Duodenal mucosa (tissue), 2 donors: Measurements from ENCODE around the gene CORO2B.

ENCODE experiments used
- H3K27ac ChIP-seq: one replicate; pipeline ENCODE4 v1.7.0; 2013; ENCODE audit warnings: low read depth, low read length
- H3K27me3 ChIP-seq, 2 donors: one replicate each; pipeline ENCODE4 v1.7.0; 2013; ENCODE audit warnings: low read length in 2 of 2, control low read depth in 1 of 2; ENCODE audit not compliant: insufficient read depth in 2 of 2, control insufficient read depth in 1 of 2
- H3K36me3 ChIP-seq, 2 donors: one replicate each; pipeline ENCODE4 v1.7.0; 2013; ENCODE audit warnings: low read length in 2 of 2, control low read depth in 1 of 2; ENCODE audit not compliant: insufficient read depth in 2 of 2, control insufficient read depth in 1 of 2
- H3K4me1 ChIP-seq, 2 donors: one replicate each; pipeline ENCODE4 v1.7.0; 2013; ENCODE audit warnings: low read length in 2 of 2, control low read depth in 1 of 2; ENCODE audit not compliant: insufficient read depth in 2 of 2, control insufficient read depth in 1 of 2
- H3K4me3 ChIP-seq, 2 donors: one replicate each; pipeline ENCODE4 v1.7.0; 2013; ENCODE audit warnings: low read length in 2 of 2, low read depth in 1 of 2
- H3K9ac ChIP-seq, 2 donors: one replicate each; pipeline ENCODE4 v1.7.0; 2013; ENCODE audit warnings: low read length in 2 of 2, low read depth in 1 of 2
- H3K9me3 ChIP-seq, 2 donors: one replicate each; pipeline ENCODE4 v1.7.0; 2013; ENCODE audit warnings: low read length in 2 of 2, control low read depth in 1 of 2; ENCODE audit not compliant: control insufficient read depth in 1 of 2

The CORO2B gene

DNA sequence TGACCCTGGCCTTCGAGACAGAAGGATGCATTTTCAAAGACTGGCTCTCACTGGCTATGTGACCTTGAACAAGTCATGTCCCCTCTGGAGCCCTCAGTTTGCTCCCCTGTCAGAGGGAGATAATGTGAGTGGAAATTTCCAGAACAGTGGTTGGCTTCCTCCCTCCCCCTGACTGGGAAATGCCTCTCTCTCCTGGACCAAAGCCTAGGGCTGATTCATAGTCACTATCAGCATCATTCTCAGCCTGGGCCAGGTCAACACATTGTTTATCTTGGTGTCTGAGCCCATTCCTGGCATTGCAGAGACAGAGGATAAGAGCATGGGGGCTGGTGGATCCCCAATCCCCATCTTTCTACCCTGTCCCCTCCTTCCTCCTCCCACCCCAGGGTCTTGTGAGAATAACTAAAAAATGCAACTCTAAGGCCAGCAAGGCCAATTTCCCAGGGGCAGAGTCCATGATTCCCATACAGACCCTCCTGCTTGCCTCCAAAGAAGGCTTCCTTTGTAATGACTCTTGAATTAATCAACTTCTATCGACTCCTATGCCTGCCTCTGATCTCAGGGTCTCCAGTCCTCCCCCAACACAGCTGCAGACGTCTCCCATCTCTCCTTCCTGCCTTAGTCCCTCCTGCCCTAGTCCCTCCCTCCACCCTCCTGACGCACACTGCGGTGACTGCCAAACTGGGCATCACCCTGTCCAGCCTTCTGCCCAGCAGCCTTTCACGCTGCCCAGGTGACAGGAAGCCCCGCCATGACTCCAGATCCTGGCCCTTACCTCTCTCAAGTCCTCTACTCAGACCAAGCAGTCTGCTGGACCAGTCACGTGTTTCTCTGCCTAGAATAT lies 35.4 kb upstream of the CORO2B start:
- Histone ChIP-seq H3K27ac (no peak overlapping the region), H3K36me3 (no peaks in the 10 kb centered on the region), H3K27me3 (no peaks in the 10 kb centered on the region), H3K9ac (no peak overlapping the region), H3K4me1 (no peaks in the 10 kb centered on the region), H3K9me3 (peaks cover 0 to 3% of the 10 kb centered on the region in 2 donors), H3K4me3 (no peak overlapping the region)

GRCh38 chr15:68546318-68546717 lies 32.5 kb upstream of the CORO2B start:
- no peaks in the 10 kb centered on the region for H3K9me3 ChIP-seq
- H3K36me3 ChIP-seq, result no peaks in the 10 kb centered on the region
- no peaks in the 10 kb centered on the region for H3K27me3 ChIP-seq
- no peaks in the 10 kb centered on the region for H3K4me1 ChIP-seq
- no peak overlapping the region for H3K27ac ChIP-seq
- no peak overlapping the region for H3K9ac ChIP-seq
- no peak overlapping the region for H3K4me3 ChIP-seq

- H3K4me3 ChIP-seq, result no peak overlapping the region
- no peaks in the 10 kb centered on the region for H3K27me3 ChIP-seq
- H3K4me1 ChIP-seq, result no peaks in the 10 kb centered on the region
- H3K9ac ChIP-seq, result no peak overlapping the region
- H3K27ac ChIP-seq, result no peak overlapping the region
- H3K9me3 ChIP-seq, result no peaks in the 10 kb centered on the region
- no peaks in the 10 kb centered on the region for H3K36me3 ChIP-seq
These were observed 30.4 kb upstream of the CORO2B start for GRCh38 chr15:68548364-68548763.

DNA sequence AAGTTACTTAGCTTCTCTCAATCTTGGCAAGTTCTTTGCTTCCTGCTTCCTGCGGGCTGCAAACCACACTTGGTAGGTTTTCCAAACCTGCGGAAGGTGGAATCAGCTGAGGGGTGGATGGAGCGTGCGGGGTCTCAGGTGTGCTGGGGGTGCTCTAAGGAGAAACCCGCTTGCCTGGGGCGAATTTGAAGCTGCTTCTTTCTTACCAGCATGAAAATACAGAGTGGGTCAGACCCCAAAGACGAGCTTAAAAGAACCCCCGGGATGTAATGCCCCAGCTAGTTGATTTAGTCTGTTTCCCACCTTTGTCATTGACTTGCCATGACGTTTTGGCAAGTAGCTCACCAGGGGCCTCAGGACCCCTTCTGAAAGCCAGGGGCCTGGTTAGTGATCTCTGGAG lies 28.8 kb upstream of the CORO2B start:
- Histone ChIP-seq H3K27me3 (no peaks in the 10 kb centered on the region), H3K4me3 (no peak overlapping the region), H3K27ac (no peak overlapping the region), H3K36me3 (no peaks in the 10 kb centered on the region), H3K4me1 (no peaks in the 10 kb centered on the region), H3K9me3 (no peaks in the 10 kb centered on the region), H3K9ac (no peak overlapping the region)

DNA sequence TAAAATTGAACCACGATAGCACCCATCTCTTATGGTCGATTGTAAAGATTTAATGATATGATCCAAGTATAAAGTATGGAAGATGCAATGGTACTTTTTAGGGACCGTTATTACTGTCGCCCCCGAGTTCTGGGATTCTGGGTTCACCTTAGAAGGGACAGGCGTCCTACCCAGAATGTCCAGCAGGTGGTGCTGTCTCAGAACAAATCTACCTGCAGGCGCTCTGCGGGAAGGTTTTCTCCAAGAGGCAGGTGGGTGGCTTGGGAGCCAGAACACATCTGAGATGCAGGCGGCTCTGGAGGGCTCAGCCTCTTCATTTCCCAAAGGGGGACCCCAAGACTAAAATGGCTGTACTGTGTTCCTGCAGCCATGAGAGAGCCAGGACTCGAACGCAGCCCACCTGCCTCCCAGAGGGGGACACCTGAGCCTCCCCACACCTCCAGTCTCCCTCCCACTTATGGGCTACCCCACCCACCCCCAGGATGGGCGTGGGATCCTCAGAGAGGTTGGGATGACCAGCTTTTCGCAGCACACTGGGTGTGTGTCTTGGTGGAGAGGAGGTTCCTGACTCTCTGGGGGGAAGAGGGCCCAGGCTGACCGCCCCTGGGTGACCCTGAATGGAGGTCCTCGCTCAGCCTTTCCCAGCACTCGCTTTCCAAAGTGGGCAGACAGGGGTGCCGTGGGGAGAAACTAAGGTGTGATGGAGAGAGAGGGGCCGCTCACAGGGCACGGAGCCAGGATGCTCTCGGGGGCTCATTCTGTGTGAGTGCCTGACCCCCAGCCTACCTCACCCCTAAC lies 28.1 kb upstream of the CORO2B start:
- Histone ChIP-seq H3K27ac (no peak overlapping the region), H3K9ac (no peak overlapping the region), H3K4me3 (no peak overlapping the region), H3K4me1 (no peaks in the 10 kb centered on the region), H3K27me3 (no peaks in the 10 kb centered on the region), H3K9me3 (no peaks in the 10 kb centered on the region), H3K36me3 (no peaks in the 10 kb centered on the region)

DNA sequence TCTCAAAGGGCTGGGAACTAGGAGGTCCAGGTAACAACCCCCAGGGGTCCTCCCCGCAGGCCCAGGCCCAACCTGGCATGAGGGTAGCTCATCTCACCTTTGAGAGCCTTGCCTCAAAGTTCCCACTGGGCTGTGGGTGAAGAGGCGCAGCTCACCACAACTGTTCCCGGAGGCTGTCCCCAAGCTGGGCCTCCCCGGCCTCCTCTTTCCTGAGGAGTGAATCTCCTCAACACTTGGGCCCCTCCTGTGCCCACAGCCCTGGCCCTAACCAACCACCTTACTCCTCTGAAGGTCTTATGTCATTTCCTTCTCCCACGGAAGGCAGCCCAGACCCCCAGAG lies 27.5 kb upstream of the CORO2B start:
- Histone ChIP-seq H3K36me3 (no peaks in the 10 kb centered on the region), H3K4me1 (no peaks in the 10 kb centered on the region), H3K27me3 (no peaks in the 10 kb centered on the region), H3K9ac (no peak overlapping the region), H3K4me3 (no peak overlapping the region), H3K9me3 (no peaks in the 10 kb centered on the region), H3K27ac (no peak overlapping the region)

DNA sequence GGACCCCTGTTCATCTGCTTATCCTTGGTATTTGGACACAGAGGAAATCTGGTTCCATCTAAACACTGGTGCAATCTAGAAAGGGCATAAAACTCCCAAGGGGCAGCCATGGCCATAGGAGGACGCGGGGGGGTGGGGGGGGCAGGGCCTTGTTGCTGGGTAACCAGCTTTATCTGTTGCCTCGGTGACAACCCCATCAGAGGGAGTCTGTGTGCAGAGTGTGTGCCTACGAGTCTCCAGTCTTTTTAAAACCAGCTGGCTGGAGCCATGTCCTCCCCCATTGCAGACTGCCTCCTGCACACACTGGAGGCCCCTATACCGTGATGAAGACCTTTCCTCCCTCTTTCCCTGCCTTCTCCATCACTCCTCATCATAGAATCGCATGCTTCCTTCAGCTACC lies 26.4 kb upstream of the CORO2B start:
- Histone ChIP-seq H3K4me3 (no peak overlapping the region), H3K36me3 (no peaks in the 10 kb centered on the region), H3K4me1 (no peaks in the 10 kb centered on the region), H3K27me3 (peaks cover 0 to 4% of the 10 kb centered on the region in 2 donors), H3K27ac (no peak overlapping the region), H3K9me3 (no peaks in the 10 kb centered on the region), H3K9ac (no peak overlapping the region)

- Histone ChIP-seq H3K36me3 (no peaks in the 10 kb centered on the region), H3K4me1 (no peaks in the 10 kb centered on the region), H3K4me3 (no peak overlapping the region), H3K27me3 (peaks cover 4% of the 10 kb centered on the region in 2 donors), H3K27ac (no peak overlapping the region), H3K9me3 (no peaks in the 10 kb centered on the region), H3K9ac (no peak overlapping the region)
These were observed 26.0 kb upstream of the CORO2B start for GRCh38 chr15:68552773-68553172.

- no peak overlapping the region for H3K9ac ChIP-seq
- peaks cover 7 to 9% of the 10 kb centered on the region in 2 donors for H3K27me3 ChIP-seq
- H3K27ac ChIP-seq, result no peak overlapping the region
These were observed 25.3 kb upstream of the CORO2B start for GRCh38 chr15:68553314-68553993.

More at GRCh38 chr15:68553314-68553993, 25.3 kb upstream of the CORO2B start:
- Histone ChIP-seq H3K4me3 (no peak overlapping the region), H3K36me3 (no peaks in the 10 kb centered on the region), H3K9me3 (no peaks in the 10 kb centered on the region), H3K4me1 (peaks cover 0 to under 1% of the 10 kb centered on the region in 2 donors)
